HG03354 (cell line): ENCODE data around the gene MAGI1.
"Not testable (repeated sequence)": the region's sequence is repeated elsewhere in the genome, so short reads cannot be mapped to it uniquely, and the experiment has no call there.

Source experiments
- ATAC-seq: cut with Tn5 transposase; IDR thresholded peaks from one replicate; pipeline ENCODE4 v1.9.1; 2021; ENCODE audit warnings: mild to moderate bottlenecking; ENCODE audit not compliant: unreplicated experiment, poor library complexity, severe bottlenecking

The MAGI1 gene

GRCh38 chr3:65623362-65623761, 415.4 kb downstream of the MAGI1 start:
- no peak for ATAC-seq

GRCh38 chr3:65619888-65620287, 418.8 kb downstream of the MAGI1 start:
- no peak for ATAC-seq

GRCh38 chr3:65619451-65619881, 419.3 kb downstream of the MAGI1 start:
- ATAC-seq, result no peak

- no peak for ATAC-seq
Measured at GRCh38 chr3:65618599-65618998, 420.1 kb downstream of the MAGI1 start.

- ATAC-seq, result no peak
Measured at GRCh38 chr3:65617787-65618186, 420.9 kb downstream of the MAGI1 start.

GRCh38 chr3:65617209-65617608, 421.5 kb downstream of the MAGI1 start:
- ATAC-seq, result no peak

GRCh38 chr3:65616563-65616962, 422.2 kb downstream of the MAGI1 start:
- ATAC-seq, result no peak

GRCh38 chr3:65615329-65615728, 423.4 kb downstream of the MAGI1 start:
- no peak for ATAC-seq

GRCh38 chr3:65614585-65614984, 424.1 kb downstream of the MAGI1 start:
- no peak for ATAC-seq

GRCh38 chr3:65607965-65608460, 430.7 kb downstream of the MAGI1 start:
- not testable (repeated sequence) for ATAC-seq

- ATAC-seq, result no peak
Measured at GRCh38 chr3:65607101-65607500, 431.6 kb downstream of the MAGI1 start.

- ATAC-seq, result no peak
Measured at GRCh38 chr3:65605876-65606432, 432.8 kb downstream of the MAGI1 start.

- no peak for ATAC-seq
Measured at GRCh38 chr3:65604863-65605526, 433.7 kb downstream of the MAGI1 start.

- no peak for ATAC-seq
Measured at GRCh38 chr3:65603631-65604030, 435.1 kb downstream of the MAGI1 start.

GRCh38 chr3:65600888-65601287, 437.8 kb downstream of the MAGI1 start:
- no peak for ATAC-seq

GRCh38 chr3:65597952-65598413, 440.7 kb downstream of the MAGI1 start:
- no peak for ATAC-seq

GRCh38 chr3:65597226-65597951, 441.3 kb downstream of the MAGI1 start:
- no peak for ATAC-seq

- no peak for ATAC-seq
Measured at GRCh38 chr3:65596571-65597225, 442.0 kb downstream of the MAGI1 start.

GRCh38 chr3:65596029-65596300, 442.8 kb downstream of the MAGI1 start:
- no peak for ATAC-seq

- no peak for ATAC-seq
Measured at GRCh38 chr3:65595222-65596028, 443.3 kb downstream of the MAGI1 start.
